ENCODE measurements around the gene STAB2. TPM values are rescaled to one million over a fixed set of nuclear protein-coding genes. Genes with fewer than 3 reads are reported as not detected.

STAB2 gene
- total RNA-seq, 1 experiment from 2014 or later = not detected

DNA sequence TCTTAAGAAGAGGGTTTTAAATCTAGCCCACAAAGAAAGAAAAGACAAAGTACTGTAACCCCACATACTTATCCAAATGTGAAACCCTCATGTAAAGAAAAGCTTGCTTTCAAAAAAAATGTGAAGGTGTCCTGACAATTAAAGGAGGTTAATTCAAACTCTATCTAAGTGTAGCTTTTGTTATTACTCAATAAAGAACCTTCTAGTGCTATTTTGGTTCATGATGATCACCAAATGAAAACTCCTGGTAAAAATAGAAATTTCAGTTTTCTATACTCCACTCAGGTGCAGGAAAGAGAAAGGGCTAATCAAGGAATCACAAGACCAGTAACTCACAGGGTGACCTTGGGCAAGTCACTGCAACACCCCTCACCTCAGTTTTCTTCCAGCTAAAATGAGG lies 1.6 kb downstream of the STAB2 start:
- BruUV-seq (replicated peaks) = no TSS peak
- DNase-seq (ENCODE audit: low read depth, low spot score) = no peak
- Histone ChIP-seq H2AFZ (ENCODE audit: low read depth, low read length, poor library complexity, severe bottlenecking) (no peak overlapping the region), H3K4me2 (ENCODE audit: low read length) (no peak overlapping the region), H3K9ac (ENCODE audit: low read length) (no peak overlapping the region), H3K27me3 (ENCODE audit: insufficient read depth, low read length) (no peaks in the 10 kb centered on the region), H3K4me1 (ENCODE audit: control insufficient read depth in 1 of 2, insufficient read depth in 2 of 2, low read length in 2 of 2) (no peaks in the 10 kb centered on the region), H3K36me3 (ENCODE audit: control insufficient read depth in 1 of 2, insufficient read depth in 2 of 2, low read length in 2 of 2) (no peaks in the 10 kb centered on the region), H3K9me2 (ENCODE audit: insufficient read depth) (no peaks in the 10 kb centered on the region), H3K79me2 (ENCODE audit: insufficient read depth, low read length) (no peaks in the 10 kb centered on the region), H3K9me3 (ENCODE audit: control insufficient read depth in 1 of 2, insufficient read depth in 1 of 2, low read depth in 1 of 2, low read length in 2 of 2) (no peaks in the 10 kb centered on the region), H3K4me3 (replicated peaks in 1 of 2; ENCODE audit: low read depth in 1 of 2, low read length in 2 of 2) (no peak overlapping the region), H3K27ac (ENCODE audit: low read depth, low read length) (no peak overlapping the region), H4K20me1 (ENCODE audit: insufficient read depth) (no peaks in the 10 kb centered on the region)
- ATAC-seq = no peak
- ChIA-PET POLR2A (no interaction called here), CTCF (interaction anchor here (1.1 kb wide), 1 partner anchor 44 kb away, joined by 5 read pairs; no protein-coding TSS in a partner anchor), RAD21 (ENCODE audit: low non-redundant PET in 1 of 2, low total read pairs in 2 of 2, uncharacterized antibody in 2 of 2, unreplicated experiment in 2 of 2) (no interaction called here)
- TF ChIP-seq RAD21 (IDR thresholded peaks at IDR 0.05; ENCODE audit: low read depth) (no peak), POLR2AphosphoS5 (IDR thresholded peaks at IDR 0.05; ENCODE audit: low read depth, low read length) (no peak), ELF1 (IDR thresholded peaks at IDR 0.05; ENCODE audit: borderline replicate concordance, low read depth) (no peak), ZFX (IDR thresholded peaks at IDR 0.05) (no peak), CEBPB (IDR thresholded peaks at IDR 0.05; ENCODE audit: low read depth) (no peak), FOSL1 (IDR thresholded peaks at IDR 0.05; ENCODE audit: low read depth) (no peak), JUND (IDR thresholded peaks at IDR 0.05) (no peak)
- TF ChIP-seq, protein P1, sequence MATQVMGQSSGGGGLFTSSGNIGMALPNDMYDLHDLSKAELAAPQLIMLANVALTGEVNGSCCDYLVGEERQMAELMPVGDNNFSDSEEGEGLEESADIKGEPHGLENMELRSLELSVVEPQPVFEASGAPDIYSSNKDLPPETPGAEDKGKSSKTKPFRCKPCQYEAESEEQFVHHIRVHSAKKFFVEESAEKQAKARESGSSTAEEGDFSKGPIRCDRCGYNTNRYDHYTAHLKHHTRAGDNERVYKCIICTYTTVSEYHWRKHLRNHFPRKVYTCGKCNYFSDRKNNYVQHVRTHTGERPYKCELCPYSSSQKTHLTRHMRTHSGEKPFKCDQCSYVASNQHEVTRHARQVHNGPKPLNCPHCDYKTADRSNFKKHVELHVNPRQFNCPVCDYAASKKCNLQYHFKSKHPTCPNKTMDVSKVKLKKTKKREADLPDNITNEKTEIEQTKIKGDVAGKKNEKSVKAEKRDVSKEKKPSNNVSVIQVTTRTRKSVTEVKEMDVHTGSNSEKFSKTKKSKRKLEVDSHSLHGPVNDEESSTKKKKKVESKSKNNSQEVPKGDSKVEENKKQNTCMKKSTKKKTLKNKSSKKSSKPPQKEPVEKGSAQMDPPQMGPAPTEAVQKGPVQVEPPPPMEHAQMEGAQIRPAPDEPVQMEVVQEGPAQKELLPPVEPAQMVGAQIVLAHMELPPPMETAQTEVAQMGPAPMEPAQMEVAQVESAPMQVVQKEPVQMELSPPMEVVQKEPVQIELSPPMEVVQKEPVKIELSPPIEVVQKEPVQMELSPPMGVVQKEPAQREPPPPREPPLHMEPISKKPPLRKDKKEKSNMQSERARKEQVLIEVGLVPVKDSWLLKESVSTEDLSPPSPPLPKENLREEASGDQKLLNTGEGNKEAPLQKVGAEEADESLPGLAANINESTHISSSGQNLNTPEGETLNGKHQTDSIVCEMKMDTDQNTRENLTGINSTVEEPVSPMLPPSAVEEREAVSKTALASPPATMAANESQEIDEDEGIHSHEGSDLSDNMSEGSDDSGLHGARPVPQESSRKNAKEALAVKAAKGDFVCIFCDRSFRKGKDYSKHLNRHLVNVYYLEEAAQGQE (IDR thresholded peaks at IDR 0.05; ENCODE audit: low read depth) = no peak
- intact Hi-C loops (cut with micrococcal nuclease) = no loop called here

DNA sequence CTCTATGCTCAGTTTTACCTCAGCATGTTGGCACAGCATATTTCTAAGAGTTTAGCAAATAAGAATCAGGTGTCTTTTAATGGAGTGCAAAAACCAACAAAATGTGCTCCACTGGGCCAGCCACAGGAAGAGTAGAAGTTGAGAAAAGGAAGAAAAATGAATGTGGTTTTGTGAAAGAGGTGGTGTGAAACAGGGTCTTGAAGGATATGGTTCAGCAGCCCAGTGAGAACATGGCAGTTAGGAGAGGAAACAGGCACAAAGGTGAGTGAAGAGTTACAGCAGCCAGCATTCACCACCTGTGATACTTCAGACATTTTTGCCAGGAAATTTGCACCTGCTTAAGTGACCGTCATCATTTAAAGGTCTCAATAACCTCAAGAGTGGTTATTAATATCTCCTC lies 2.4 kb downstream of the STAB2 start:
- POLR2A ChIA-PET = no interaction called here
- ATAC-seq (no peak), DNase-seq (ENCODE audit: low read depth, low spot score) (no peak)
- no peak overlapping the region for H3K4me2 ChIP-seq (ENCODE audit: low read length)
- no peaks in the 10 kb centered on the region for H3K27me3 ChIP-seq (ENCODE audit: insufficient read depth, low read length)
- H2AFZ ChIP-seq (ENCODE audit: low read depth, low read length, poor library complexity, severe bottlenecking) = no peak overlapping the region
- no peak overlapping the region for H3K4me3 ChIP-seq (replicated peaks in 1 of 2; ENCODE audit: low read depth in 1 of 2, low read length in 2 of 2)
- intact Hi-C loops (cut with micrococcal nuclease) = no loop called here
- no peaks in the 10 kb centered on the region for H3K9me2 ChIP-seq (ENCODE audit: insufficient read depth)
- H3K36me3 ChIP-seq (ENCODE audit: control insufficient read depth in 1 of 2, insufficient read depth in 2 of 2, low read length in 2 of 2) = no peaks in the 10 kb centered on the region
- CTCF ChIA-PET = interaction anchor here (1.1 kb wide), 1 partner anchor 43 kb away, joined by 5 read pairs; no protein-coding TSS in a partner anchor
- H3K27ac ChIP-seq (ENCODE audit: low read depth, low read length) = no peak overlapping the region
- H4K20me1 ChIP-seq (ENCODE audit: insufficient read depth) = no peaks in the 10 kb centered on the region
- RAD21 ChIA-PET (ENCODE audit: low non-redundant PET in 1 of 2, low total read pairs in 2 of 2, uncharacterized antibody in 2 of 2, unreplicated experiment in 2 of 2) = no interaction called here
- H3K4me1 ChIP-seq (ENCODE audit: control insufficient read depth in 1 of 2, insufficient read depth in 2 of 2, low read length in 2 of 2) = no peaks in the 10 kb centered on the region
- H3K79me2 ChIP-seq (ENCODE audit: insufficient read depth, low read length) = no peaks in the 10 kb centered on the region
- no TSS peak for BruUV-seq (replicated peaks)
- no peak overlapping the region for H3K9ac ChIP-seq (ENCODE audit: low read length)
- H3K9me3 ChIP-seq (ENCODE audit: control insufficient read depth in 1 of 2, insufficient read depth in 1 of 2, low read depth in 1 of 2, low read length in 2 of 2) = no peaks in the 10 kb centered on the region
- no peak for TF ChIP-seq RAD21 (IDR thresholded peaks at IDR 0.05; ENCODE audit: low read depth)
- TF ChIP-seq, protein P2, sequence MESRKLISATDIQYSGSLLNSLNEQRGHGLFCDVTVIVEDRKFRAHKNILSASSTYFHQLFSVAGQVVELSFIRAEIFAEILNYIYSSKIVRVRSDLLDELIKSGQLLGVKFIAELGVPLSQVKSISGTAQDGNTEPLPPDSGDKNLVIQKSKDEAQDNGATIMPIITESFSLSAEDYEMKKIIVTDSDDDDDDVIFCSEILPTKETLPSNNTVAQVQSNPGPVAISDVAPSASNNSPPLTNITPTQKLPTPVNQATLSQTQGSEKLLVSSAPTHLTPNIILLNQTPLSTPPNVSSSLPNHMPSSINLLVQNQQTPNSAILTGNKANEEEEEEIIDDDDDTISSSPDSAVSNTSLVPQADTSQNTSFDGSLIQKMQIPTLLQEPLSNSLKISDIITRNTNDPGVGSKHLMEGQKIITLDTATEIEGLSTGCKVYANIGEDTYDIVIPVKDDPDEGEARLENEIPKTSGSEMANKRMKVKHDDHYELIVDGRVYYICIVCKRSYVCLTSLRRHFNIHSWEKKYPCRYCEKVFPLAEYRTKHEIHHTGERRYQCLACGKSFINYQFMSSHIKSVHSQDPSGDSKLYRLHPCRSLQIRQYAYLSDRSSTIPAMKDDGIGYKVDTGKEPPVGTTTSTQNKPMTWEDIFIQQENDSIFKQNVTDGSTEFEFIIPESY (IDR thresholded peaks at IDR 0.05; ENCODE audit: extremely low read depth, insufficient replicate concordance, low read length) = no peak
- TF ChIP-seq, protein P3, sequence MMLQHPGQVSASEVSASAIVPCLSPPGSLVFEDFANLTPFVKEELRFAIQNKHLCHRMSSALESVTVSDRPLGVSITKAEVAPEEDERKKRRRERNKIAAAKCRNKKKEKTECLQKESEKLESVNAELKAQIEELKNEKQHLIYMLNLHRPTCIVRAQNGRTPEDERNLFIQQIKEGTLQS (IDR thresholded peaks at IDR 0.05) = no peak
- TF ChIP-seq, protein P4, sequence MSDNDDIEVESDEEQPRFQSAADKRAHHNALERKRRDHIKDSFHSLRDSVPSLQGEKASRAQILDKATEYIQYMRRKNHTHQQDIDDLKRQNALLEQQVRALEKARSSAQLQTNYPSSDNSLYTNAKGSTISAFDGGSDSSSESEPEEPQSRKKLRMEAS (IDR thresholded peaks at IDR 0.05) = no peak
- TF ChIP-seq POLR2AphosphoS5 (IDR thresholded peaks at IDR 0.05; ENCODE audit: low read depth, low read length) = no peak
- TF ChIP-seq CBX3 (IDR thresholded peaks at IDR 0.05; ENCODE audit: low read depth) = no peak
- TF ChIP-seq ZFX (IDR thresholded peaks at IDR 0.05) = no peak
- TF ChIP-seq SRF (IDR thresholded peaks at IDR 0.05; ENCODE audit: low read depth) = no peak
- TF ChIP-seq EZH2phosphoT487 (IDR thresholded peaks at IDR 0.05; ENCODE audit: borderline replicate concordance) = no peak
- no peak for TF ChIP-seq CEBPB (IDR thresholded peaks at IDR 0.05; ENCODE audit: low read depth)
- TF ChIP-seq YY1 (IDR thresholded peaks at IDR 0.05; ENCODE audit: extremely low read depth, insufficient replicate concordance, low read depth, low read length) = no peak
- no peak for TF ChIP-seq JUND (IDR thresholded peaks at IDR 0.05)
- TF ChIP-seq ELF1 (IDR thresholded peaks at IDR 0.05; ENCODE audit: borderline replicate concordance, low read depth) = no peak
